HCT116 (cell line): ENCODE data around the gene ZSCAN5B. TPM values are rescaled to one million over a fixed set of nuclear protein-coding genes. Genes with fewer than 3 reads are reported as not detected.

Experiments
- ATAC-seq: fragments of 200-7000 bp; cut with Tn5 transposase; 2 replicates; pipeline ENCODE4 v1.9.1; 2020; ENCODE audit warnings: mild to moderate bottlenecking, moderate library complexity
- BruUV-seq: library from RNA; stranded (reverse); fragments of 400-500 nt; replicated peaks from 2 replicates; lab custom pipeline; 2021; lab: Mats Ljungman, UMichigan
- CTCF ChIA-PET: fragments of 300-600 bp; sonication (Branson Sonifier 250); formaldehyde crosslinking; loops from one replicate; lab custom pipeline; 2021; ENCODE audit warnings: antibody characterized with exemption; lab: Charles Lee
- POLR2A ChIA-PET: fragments of 300-600, 350-600 bp; sonication (Branson Sonifier 250); formaldehyde crosslinking; loops from one replicate; lab custom pipeline; 2021; ENCODE audit warnings: antibody characterized with exemption; lab: Charles Lee
- RAD21 ChIA-PET, 2 experiments: fragments of 300-600 bp; sonication (Branson Sonifier 250); formaldehyde crosslinking; loops; one replicate each; lab custom pipeline; 2023; ENCODE audit warnings: low total read pairs in 2 of 2; ENCODE audit not compliant: uncharacterized antibody in 2 of 2, unreplicated experiment in 2 of 2, low non-redundant PET in 1 of 2; lab: Charles Lee
- DNase-seq: peaks from one replicate; pipeline ENCODE4 v3.0.0-alpha.2; 2010; ENCODE audit warnings: low read depth, low spot score
- H2AFZ ChIP-seq: fragments of 200-600 bp; shearing (Covaris generic), sonication (generic); 2 replicates; pipeline ENCODE4 v1.6.1; 2017; ENCODE audit warnings: low read depth, mixed run types, mixed read lengths, antibody characterized with exemption, low read length; ENCODE audit not compliant: poor library complexity, severe bottlenecking
- H3K27ac ChIP-seq: 2 replicates; pipeline ENCODE4 v1.5.1; 2012; ENCODE audit warnings: low read depth, low read length
- H3K27me3 ChIP-seq: fragments of 200-600 bp; sonication (generic); 2 replicates; pipeline ENCODE4 v1.6.1; 2016; ENCODE audit warnings: mixed run types, low read length, mixed read lengths; ENCODE audit not compliant: insufficient read depth
- H3K36me3 ChIP-seq, 2 experiments: fragments of 200-500 bp in 1 of 2; fragments of 200-600 bp in 1 of 2; sonication (Bioruptor generic) in 1 of 2; sonication (generic) in 1 of 2; 2 replicates each; pipeline versions ENCODE4 v1.5.1 to v1.6.1; 2014 to 2016; ENCODE audit warnings: low read length in 2 of 2, inconsistent platforms in 1 of 2, mixed read lengths in 1 of 2, mixed run types in 1 of 2; ENCODE audit not compliant: insufficient read depth in 2 of 2, control insufficient read depth in 1 of 2
- H3K4me1 ChIP-seq, 2 experiments: fragments of 200-600 bp in 1 of 2; sonication (generic) in 1 of 2; 2 replicates each; pipeline versions ENCODE4 v1.5.1 to v1.6.1; 2012 to 2017; ENCODE audit warnings: low read length in 2 of 2, inconsistent platforms in 1 of 2, mild to moderate bottlenecking in 1 of 2, mixed read lengths in 1 of 2, mixed run types in 1 of 2, moderate library complexity in 1 of 2; ENCODE audit not compliant: insufficient read depth in 2 of 2, control insufficient read depth in 1 of 2
- H3K4me2 ChIP-seq: fragments of 200-600 bp; sonication (generic); 2 replicates; pipeline ENCODE4 v1.6.1; 2017; ENCODE audit warnings: mixed run types, low read length, mixed read lengths
- H3K4me3 ChIP-seq, 2 experiments: fragments of 200-600 bp in 1 of 2; sonication (generic) in 1 of 2; replicated peaks in 1 of 2; 2 replicates each; pipeline ENCODE4 v1.5.1; 2011 to 2016; ENCODE audit warnings: low read length in 2 of 2, control low read depth in 1 of 2, low read depth in 1 of 2, mild to moderate bottlenecking in 1 of 2, mixed read lengths in 1 of 2, mixed run types in 1 of 2
- H3K79me2 ChIP-seq: fragments of 200-600 bp; sonication (generic); 2 replicates; pipeline ENCODE4 v1.6.1; 2017; ENCODE audit warnings: mild to moderate bottlenecking, mixed run types, low read length, moderate library complexity, mixed read lengths; ENCODE audit not compliant: insufficient read depth
- H3K9ac ChIP-seq: fragments of 200-600 bp; sonication (generic); 2 replicates; pipeline ENCODE4 v1.6.1; 2016; ENCODE audit warnings: low read length, mixed read lengths
- H3K9me2 ChIP-seq: fragments of 200-600 bp; sonication (generic), shearing (Covaris generic); 2 replicates; pipeline ENCODE4 v1.6.1; 2017; ENCODE audit warnings: mixed run types, mild to moderate bottlenecking, moderate library complexity; ENCODE audit not compliant: insufficient read depth
- H3K9me3 ChIP-seq, 2 experiments: fragments of 200-500 bp in 1 of 2; fragments of 200-600 bp in 1 of 2; sonication (Bioruptor generic) in 1 of 2; sonication (generic) in 1 of 2; 2 replicates each; pipeline ENCODE4 v1.6.1; 2014 to 2017; ENCODE audit warnings: low read length in 2 of 2, mixed read lengths in 2 of 2, inconsistent platforms in 1 of 2, low read depth in 1 of 2, mild to moderate bottlenecking in 1 of 2, mixed run types in 1 of 2, moderate library complexity in 1 of 2; ENCODE audit not compliant: control insufficient read depth in 1 of 2, insufficient read depth in 1 of 2
- H4K20me1 ChIP-seq: fragments of 200-600 bp; sonication (generic), shearing (Covaris generic); 2 replicates; pipeline ENCODE4 v1.6.1; 2017; ENCODE audit warnings: mixed run types, mild to moderate bottlenecking, moderate library complexity; ENCODE audit not compliant: insufficient read depth
- ATF3 ChIP-seq: IDR thresholded peaks from 2 replicates; pipeline ENCODE4 v1.6.1; 2012
- CEBPB ChIP-seq: IDR thresholded peaks from 2 replicates; pipeline ENCODE4 v1.6.1; 2012; ENCODE audit warnings: low read depth
- CTCF ChIP-seq, 3 experiments: fragments of 200-600 bp in 1 of 3; sonication (generic) in 1 of 3; IDR thresholded peaks in 2 of 3; conservative IDR thresholded peaks in 1 of 3; 2 replicates each; pipeline ENCODE4 v1.5.1; 2012 to 2017; ENCODE audit warnings: low read depth in 2 of 3, low read length in 2 of 3, antibody characterized with exemption in 1 of 3, borderline replicate concordance in 1 of 3, control low read depth in 1 of 3, mild to moderate bottlenecking in 1 of 3, mixed read lengths in 1 of 3, mixed run types in 1 of 3, moderate library complexity in 1 of 3; ENCODE audit not compliant: insufficient read depth in 1 of 3
- EGR1 ChIP-seq: IDR thresholded peaks from 2 replicates; pipeline ENCODE4 v1.6.1; 2012; ENCODE audit warnings: low read depth
- ELF1 ChIP-seq: IDR thresholded peaks from 2 replicates; pipeline ENCODE4 v1.6.1; 2012; ENCODE audit warnings: low read depth, borderline replicate concordance
- EZH2 ChIP-seq: fragments of 200-600 bp; sonication (generic); IDR thresholded peaks from 2 replicates; pipeline ENCODE4 v1.6.1; 2017; ENCODE audit warnings: antibody characterized with exemption, mixed run types
- EZH2phosphoT487 ChIP-seq: fragments of 200-600 bp; IDR thresholded peaks from 2 replicates; pipeline ENCODE4 v1.6.1; 2018; ENCODE audit warnings: antibody characterized with exemption, borderline replicate concordance
- FOSL1 ChIP-seq: IDR thresholded peaks from 2 replicates; pipeline ENCODE4 v1.6.1; 2012; ENCODE audit warnings: low read depth
- JUND ChIP-seq: IDR thresholded peaks from 2 replicates; pipeline ENCODE4 v1.6.1; 2012
- MAX ChIP-seq: IDR thresholded peaks from 2 replicates; pipeline ENCODE4 v1.6.1; 2012
- POLR2A ChIP-seq: IDR thresholded peaks from 2 replicates; pipeline ENCODE4 v1.7.0; 2011; ENCODE audit warnings: borderline replicate concordance; ENCODE audit not compliant: insufficient read depth, insufficient read length; ENCODE audit errors: extremely low read depth
- POLR2AphosphoS5 ChIP-seq: IDR thresholded peaks from 2 replicates; pipeline ENCODE4 v1.6.1; 2011; ENCODE audit warnings: mild to moderate bottlenecking, low read depth, low read length, moderate library complexity
- RAD21 ChIP-seq: IDR thresholded peaks from 2 replicates; pipeline ENCODE4 v1.6.1; 2012; ENCODE audit warnings: low read depth, mild to moderate bottlenecking
- SIN3A ChIP-seq: IDR thresholded peaks from 2 replicates; pipeline ENCODE4 v1.6.1; 2012; ENCODE audit warnings: low read depth
- SP1 ChIP-seq: IDR thresholded peaks from 2 replicates; pipeline ENCODE4 v1.6.1; 2012; ENCODE audit warnings: low read depth
- TCF7L2 ChIP-seq: IDR thresholded peaks from 2 replicates; pipeline ENCODE4 v1.7.0; 2011; ENCODE audit warnings: borderline replicate concordance, inconsistent platforms; ENCODE audit not compliant: insufficient read depth, insufficient read length; ENCODE audit errors: extremely low read depth
- YY1 ChIP-seq: IDR thresholded peaks from 2 replicates; pipeline ENCODE4 v1.6.1; 2011; ENCODE audit warnings: low read length, low read depth, moderate library complexity, mild to moderate bottlenecking; ENCODE audit not compliant: insufficient replicate concordance; ENCODE audit errors: extremely low read depth
- ZBTB33 ChIP-seq: IDR thresholded peaks from 2 replicates; pipeline ENCODE4 v1.6.1; 2011; ENCODE audit warnings: mild to moderate bottlenecking, low read length, moderate library complexity; ENCODE audit not compliant: insufficient replicate concordance; ENCODE audit errors: extremely low read depth
- ZFX ChIP-seq: fragments of 450-650 bp; IDR thresholded peaks from 2 replicates; pipeline ENCODE4 v1.6.1; 2017
- ZNF274 ChIP-seq: fragments of 200-500 bp; sonication (Bioruptor generic); IDR thresholded peaks from 2 replicates; pipeline ENCODE4 v1.6.1; 2014; ENCODE audit warnings: mild to moderate bottlenecking, low read depth, low read length, inconsistent platforms
- intact Hi-C: fragments of 100-400 bp; cut with micrococcal nuclease; formaldehyde crosslinking; loops from 2 replicates; pipeline ENCODE4 v1.10.0; 2022
- total RNA-seq: library from RNA; stranded (reverse); gene quantifications from one replicate; pipeline ENCODE4 v1.2.1, GENCODE V29; 2021; ENCODE audit not compliant: unreplicated experiment

The ZSCAN5B gene
- total RNA-seq, 1 experiment from 2014 or later: not detected

- intact Hi-C loops: no loop called here
- RAD21 ChIA-PET: no interaction called here
Observed at GRCh38 chr19:56150358-56150757, 47.2 kb downstream of the ZSCAN5B start.

More at GRCh38 chr19:56150358-56150757, 47.2 kb downstream of the ZSCAN5B start:
- no peak overlapping the region for H3K27ac ChIP-seq
- no peaks in the 10 kb centered on the region for H3K9me2 ChIP-seq
- no peak overlapping the region for H2AFZ ChIP-seq
- ChIA-PET CTCF (no interaction called here), POLR2A (no interaction called here)
- 0 out of 4 replicates have a peak, but pooled peaks cover 0 to 2% of the 10 kb centered on the region in 2 experiments for H3K36me3 ChIP-seq
- no peak overlapping the region for H3K9ac ChIP-seq
- no peak for ATAC-seq
- H3K27me3 ChIP-seq: no peaks in the 10 kb centered on the region
- no peaks in the 10 kb centered on the region for H4K20me1 ChIP-seq
- no peak for TF ChIP-seq ELF1
- no peak for TF ChIP-seq EZH2phosphoT487
- TF ChIP-seq SIN3A: no peak
- no peak for TF ChIP-seq ZBTB33
- TF ChIP-seq EGR1: no peak
- TF ChIP-seq RAD21: no peak
- TF ChIP-seq POLR2A: no peak
- TF ChIP-seq ATF3: no peak
- no peak for TF ChIP-seq FOSL1
- TF ChIP-seq MAX: no peak
- TF ChIP-seq ZFX: no peak
- TF ChIP-seq EZH2: no peak
- no peak for TF ChIP-seq TCF7L2
- no peak for TF ChIP-seq YY1
- TF ChIP-seq CTCF (IDR thresholded peaks at IDR 0.05 in 2 of 3, conservative IDR thresholded peaks at IDR 0.05 in 1 of 3; ENCODE audit: borderline replicate concordance in 1 of 3, insufficient read depth in 1 of 3, low read depth in 2 of 3, low read length in 2 of 3): no peak
- TF ChIP-seq SP1: no peak
- TF ChIP-seq CEBPB: no peak
- TF ChIP-seq JUND: no peak
- TF ChIP-seq POLR2AphosphoS5: no peak
- TF ChIP-seq ZNF274: no peak
- TF ChIP-seq, all 23 proteins: peak for 0
- Histone ChIP-seq H3K4me1 (no peaks in the 10 kb centered on the region), H3K4me2 (no peak overlapping the region), H3K4me3 (no peak overlapping the region), H3K79me2 (no peaks in the 10 kb centered on the region), H3K9me3 (no peaks in the 10 kb centered on the region)
- no peak for DNase-seq
- BruUV-seq: no TSS peak
